Epithelial cell of esophagus (primary cell): ENCODE data around the gene ABCC4.

Source experiments
- DNase-seq: peaks from one replicate; pipeline ENCODE4 v3.0.0; 2010; ENCODE audit warnings: low read depth
- H3K4me3 ChIP-seq: 2 replicates; pipeline ENCODE4 v1.5.1; 2011; ENCODE audit warnings: mild to moderate bottlenecking, low read length, control low read depth
- TF ChIP-seq, protein P1 (sequence below): IDR thresholded peaks from 2 replicates; pipeline ENCODE4 v1.5.1; 2011; ENCODE audit warnings: low read depth, mild to moderate bottlenecking, low read length, control low read depth, inconsistent platforms; ENCODE audit not compliant: insufficient read depth; ENCODE audit errors: missing control alignments

ABCC4 gene

DNA sequence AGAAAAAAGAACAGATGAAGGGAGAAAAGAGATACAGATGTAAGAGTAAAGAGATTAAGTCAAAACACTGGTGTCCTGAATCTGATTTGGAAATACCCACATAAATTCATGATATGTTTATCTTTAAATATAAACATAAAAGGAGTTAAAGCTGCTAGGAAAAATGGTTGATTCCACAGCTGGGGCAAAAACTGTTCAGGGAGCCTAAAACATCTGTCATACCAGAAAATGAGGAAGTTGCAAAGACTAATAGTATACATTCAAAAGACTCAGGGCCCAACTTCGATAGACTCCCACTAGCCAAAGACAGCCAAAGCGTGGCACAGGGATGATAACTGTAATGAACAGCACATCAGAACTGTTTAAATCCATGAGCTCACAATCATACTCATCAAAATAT is 62.0 kb downstream of the ABCC4 start:
- no peak for DNase-seq
- H3K4me3 ChIP-seq, result no peak overlapping the region
- TF ChIP-seq, protein P1, sequence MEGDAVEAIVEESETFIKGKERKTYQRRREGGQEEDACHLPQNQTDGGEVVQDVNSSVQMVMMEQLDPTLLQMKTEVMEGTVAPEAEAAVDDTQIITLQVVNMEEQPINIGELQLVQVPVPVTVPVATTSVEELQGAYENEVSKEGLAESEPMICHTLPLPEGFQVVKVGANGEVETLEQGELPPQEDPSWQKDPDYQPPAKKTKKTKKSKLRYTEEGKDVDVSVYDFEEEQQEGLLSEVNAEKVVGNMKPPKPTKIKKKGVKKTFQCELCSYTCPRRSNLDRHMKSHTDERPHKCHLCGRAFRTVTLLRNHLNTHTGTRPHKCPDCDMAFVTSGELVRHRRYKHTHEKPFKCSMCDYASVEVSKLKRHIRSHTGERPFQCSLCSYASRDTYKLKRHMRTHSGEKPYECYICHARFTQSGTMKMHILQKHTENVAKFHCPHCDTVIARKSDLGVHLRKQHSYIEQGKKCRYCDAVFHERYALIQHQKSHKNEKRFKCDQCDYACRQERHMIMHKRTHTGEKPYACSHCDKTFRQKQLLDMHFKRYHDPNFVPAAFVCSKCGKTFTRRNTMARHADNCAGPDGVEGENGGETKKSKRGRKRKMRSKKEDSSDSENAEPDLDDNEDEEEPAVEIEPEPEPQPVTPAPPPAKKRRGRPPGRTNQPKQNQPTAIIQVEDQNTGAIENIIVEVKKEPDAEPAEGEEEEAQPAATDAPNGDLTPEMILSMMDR, result no peak

DNA sequence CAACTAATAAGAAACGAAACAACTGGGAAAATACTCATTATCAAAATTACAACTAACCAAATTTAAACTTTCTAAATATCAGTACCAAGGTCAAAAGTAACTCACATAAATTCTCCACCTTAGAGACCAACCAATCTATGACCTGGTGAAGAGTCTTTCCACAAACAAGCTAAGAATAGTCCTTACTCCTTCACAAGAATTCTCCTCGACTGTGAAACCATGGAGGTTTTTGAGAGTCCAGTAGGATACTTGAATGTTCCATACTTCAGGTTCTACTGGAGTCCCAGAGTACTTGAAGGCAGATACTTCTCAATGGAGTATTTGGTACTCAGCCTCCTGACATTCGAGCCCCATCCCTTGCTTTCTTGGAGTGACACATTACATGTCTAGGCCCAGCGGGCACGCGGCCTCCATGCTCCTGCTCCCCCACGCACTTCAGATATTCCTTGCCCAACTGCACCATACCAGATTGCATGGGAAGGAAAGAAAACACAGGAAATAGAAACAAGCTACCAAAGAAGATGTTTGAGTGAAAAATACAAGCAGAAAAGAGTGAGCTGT is 63.9 kb downstream of the ABCC4 start:
- no peak for DNase-seq
- H3K4me3 ChIP-seq, result no peak overlapping the region
- TF ChIP-seq, protein P1, result no peak

DNA sequence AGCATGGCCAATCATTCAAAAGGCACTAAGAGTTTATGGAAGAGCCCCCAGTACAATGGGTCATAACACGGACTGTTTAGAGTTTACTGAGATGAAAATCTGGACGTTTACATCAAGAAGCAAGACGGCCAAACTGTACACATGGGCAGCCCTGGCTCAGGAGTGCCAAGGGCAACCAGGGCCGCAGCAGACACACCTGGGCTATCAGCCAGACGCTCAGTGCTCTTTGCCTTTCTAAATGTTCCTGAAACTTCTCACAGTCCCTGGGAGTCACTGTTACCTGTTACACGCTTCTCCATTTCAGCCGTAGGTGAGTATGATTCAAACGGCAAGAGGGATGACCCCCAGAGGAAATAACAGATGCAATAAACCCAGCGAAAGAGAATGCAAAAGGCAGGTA is 64.5 kb downstream of the ABCC4 start:
- no peak overlapping the region for H3K4me3 ChIP-seq
- TF ChIP-seq, protein P1, result no peak
- no peak for DNase-seq

DNA sequence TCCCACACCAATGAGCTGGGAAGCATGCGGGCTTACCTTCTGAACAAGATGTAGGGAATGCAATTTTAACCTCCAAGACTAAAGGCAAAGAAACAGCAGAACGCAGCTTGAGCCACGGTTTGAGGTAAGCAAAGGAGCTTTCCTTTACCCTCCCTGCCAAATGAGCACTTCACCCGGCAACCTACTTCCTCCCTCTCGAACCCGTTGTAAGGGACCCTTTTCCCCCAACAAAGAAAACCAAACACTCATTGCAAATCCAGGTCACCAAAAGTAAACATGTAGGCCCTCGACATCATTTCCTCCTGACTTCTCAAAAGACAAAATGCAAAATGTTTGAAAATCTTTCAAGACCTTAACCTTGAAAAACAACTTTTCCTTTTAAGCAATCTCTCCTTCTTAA is 65.3 kb downstream of the ABCC4 start:
- no peak overlapping the region for H3K4me3 ChIP-seq
- TF ChIP-seq, protein P1, result no peak
- DNase-seq, result no peak

DNA sequence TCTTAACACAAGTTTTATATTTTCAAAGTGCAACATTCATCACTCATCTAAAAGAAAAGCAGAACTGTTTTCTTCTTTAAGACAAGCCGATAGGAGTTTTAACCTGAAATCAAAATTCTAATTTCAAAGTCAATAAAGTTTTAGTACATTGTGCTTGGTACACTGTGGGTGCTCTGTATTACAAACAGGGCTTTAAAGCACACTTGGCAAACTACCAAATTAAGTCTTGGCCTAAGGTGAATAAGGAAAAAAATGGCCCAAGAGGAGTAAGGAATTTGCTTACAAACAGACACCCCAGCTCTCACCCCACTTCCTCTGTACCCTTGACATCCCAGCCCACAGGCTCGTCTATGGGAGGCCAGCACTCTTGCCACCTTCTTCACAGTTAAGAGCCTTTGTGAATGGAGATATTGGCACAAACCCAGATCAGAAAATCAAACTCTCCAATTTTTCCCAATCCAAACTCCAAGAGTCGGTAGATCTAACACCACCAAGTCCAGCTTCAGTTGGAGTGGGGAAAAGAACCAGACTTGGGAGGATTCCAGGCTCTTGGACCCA is 66.0 kb downstream of the ABCC4 start:
- TF ChIP-seq, protein P1, result no peak
- DNase-seq, result no peak
- no peak overlapping the region for H3K4me3 ChIP-seq

DNA sequence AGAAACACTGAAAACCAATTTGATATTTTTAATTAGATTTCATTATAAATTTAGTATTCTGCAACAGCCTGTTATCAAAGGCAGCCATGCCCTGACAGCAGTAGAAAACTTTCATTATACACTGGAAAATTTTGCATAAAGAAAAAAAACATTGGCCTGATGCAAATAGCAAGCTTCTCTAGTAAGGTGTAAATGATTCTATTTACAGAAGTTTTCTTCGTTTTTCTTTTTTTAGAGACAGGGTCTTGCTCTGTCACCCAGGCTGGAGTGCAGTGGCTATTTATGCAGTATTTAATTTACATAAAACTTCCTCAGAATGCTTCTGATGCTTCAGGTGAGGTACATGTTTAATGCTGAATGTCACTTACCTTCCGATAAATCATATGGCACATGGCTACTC is 67.0 kb downstream of the ABCC4 start:
- DNase-seq, result no peak
- TF ChIP-seq, protein P1, result no peak
- H3K4me3 ChIP-seq, result no peak overlapping the region

DNA sequence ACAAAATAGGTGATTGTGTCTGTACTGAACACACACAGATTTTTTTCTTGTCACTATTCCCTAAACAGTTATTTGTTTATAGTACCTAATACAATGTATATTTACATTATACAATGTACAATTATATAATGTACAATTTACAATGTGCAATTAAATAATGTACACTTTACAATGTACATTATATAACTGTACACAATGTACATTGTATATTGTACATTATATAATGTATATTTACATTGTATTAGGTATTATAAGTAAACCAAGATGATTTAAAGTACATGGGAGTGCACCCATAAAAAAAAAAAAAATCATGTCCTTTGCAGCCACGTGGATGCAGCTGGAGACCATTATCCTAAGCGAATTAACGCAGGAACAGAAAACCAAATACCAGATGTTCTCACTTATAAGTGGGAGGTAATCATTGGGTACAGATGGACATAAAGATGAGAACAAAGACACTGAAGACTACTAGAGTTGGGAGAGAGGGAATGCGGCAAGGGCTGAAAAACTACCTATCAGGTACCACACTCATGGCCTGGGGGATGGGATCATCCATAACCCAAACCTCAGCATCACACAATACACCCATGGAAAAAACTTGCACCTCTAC is 68.1 kb downstream of the ABCC4 start:
- no peak overlapping the region for H3K4me3 ChIP-seq
- DNase-seq, result no peak
- TF ChIP-seq, protein P1, result no peak
